Panc1 (cell line): ENCODE measurements around the gene CFAP97D2. TPM values are rescaled to one million over a fixed set of nuclear protein-coding genes. Genes with fewer than 3 reads are reported as not detected.

Experiments
- ATAC-seq: fragments of 200-7000 bp; cut with Tn5 transposase; 2 replicates; pipeline ENCODE4 v1.9.1; 2020; ENCODE audit warnings: mild to moderate bottlenecking, moderate library complexity
- BruUV-seq: library from RNA; stranded (reverse); fragments of 400-500 nt; replicated peaks from 2 replicates; lab custom pipeline; 2021; lab: Mats Ljungman, UMichigan
- CTCF ChIA-PET: fragments of 300-600 bp; sonication (Branson Sonifier 250); formaldehyde crosslinking; loops from one replicate; lab custom pipeline; 2022; ENCODE audit warnings: antibody characterized with exemption; lab: Charles Lee
- POLR2A ChIA-PET: fragments of 300-600 bp; sonication (Branson Sonifier 250); formaldehyde crosslinking; loops from one replicate; lab custom pipeline; 2022; ENCODE audit warnings: antibody characterized with exemption; lab: Charles Lee
- DNase-seq: peaks from one replicate; pipeline ENCODE4 v3.0.0-alpha.2; 2010; ENCODE audit warnings: low read depth, low spot score
- H3K27ac ChIP-seq: 2 replicates; pipeline ENCODE4 v1.5.1; 2011; ENCODE audit warnings: mild to moderate bottlenecking, low read length, inconsistent platforms
- H3K27me3 ChIP-seq: fragments of 200-500 bp; sonication (Bioruptor generic); 2 replicates; pipeline ENCODE4 v1.6.0; 2014; ENCODE audit warnings: low read length, inconsistent platforms; ENCODE audit not compliant: control insufficient read depth, insufficient read depth
- H3K36me3 ChIP-seq: fragments of 200-500 bp; sonication (Bioruptor generic); 2 replicates; pipeline ENCODE4 v1.5.1; 2014; ENCODE audit warnings: inconsistent platforms, mild to moderate bottlenecking, low read length, moderate library complexity; ENCODE audit not compliant: control insufficient read depth, insufficient read depth
- H3K4me1 ChIP-seq: 2 replicates; pipeline ENCODE4 v1.5.1; 2011; ENCODE audit warnings: inconsistent platforms, mild to moderate bottlenecking, low read length, moderate library complexity; ENCODE audit not compliant: control insufficient read depth, insufficient read depth
- H3K4me3 ChIP-seq, 2 experiments: 2 replicates each; pipeline ENCODE4 v1.5.1; 2011 to 2012; ENCODE audit warnings: low read depth in 2 of 2, low read length in 2 of 2, mild to moderate bottlenecking in 2 of 2, inconsistent platforms in 1 of 2, moderate library complexity in 1 of 2
- H3K9me3 ChIP-seq: fragments of 200-500 bp; sonication (Bioruptor generic); 2 replicates; pipeline ENCODE4 v1.5.1; 2014; ENCODE audit warnings: low read depth, mild to moderate bottlenecking, inconsistent platforms, low read length, moderate library complexity; ENCODE audit not compliant: control insufficient read depth, insufficient read depth
- CTCF ChIP-seq: fragments of 450-650 bp; IDR thresholded peaks from 2 replicates; pipeline ENCODE4 v1.5.1; 2017; ENCODE audit warnings: mild to moderate bottlenecking
- POLR2AphosphoS5 ChIP-seq: IDR thresholded peaks from 2 replicates; pipeline ENCODE4 v1.6.1; 2012; ENCODE audit warnings: mild to moderate bottlenecking, low read depth, low read length, moderate library complexity
- SIN3A ChIP-seq: IDR thresholded peaks from 2 replicates; pipeline ENCODE4 v1.6.1; 2012; ENCODE audit warnings: low read depth, mild to moderate bottlenecking, low read length, moderate library complexity, borderline replicate concordance; ENCODE audit not compliant: insufficient read depth
- TCF7L2 ChIP-seq: IDR thresholded peaks from 2 replicates; pipeline ENCODE4 v1.6.1; 2011; ENCODE audit warnings: mild to moderate bottlenecking, low read depth, low read length, inconsistent platforms
- in situ Hi-C: cut with HindIII; loops from 2 replicates; pipeline ENCODE4 v1.10.0; 2016; ENCODE audit warnings: low sequenced_read_pairs, low pct_unique_long_range_greater_than_20kb
- intact Hi-C: fragments of 100-400 bp; cut with micrococcal nuclease; formaldehyde crosslinking; loops from one replicate; pipeline ENCODE4 v1.10.0; 2022; ENCODE audit not compliant: unreplicated experiment
- total RNA-seq: library from RNA; stranded (reverse); gene quantifications from one replicate; pipeline ENCODE4 v1.2.1, GENCODE V29; 2021; ENCODE audit not compliant: unreplicated experiment
- TF ChIP-seq, protein P1 (sequence below), 2 experiments: IDR thresholded peaks; 2 replicates each; pipeline ENCODE4 v1.6.1; 2011 to 2012; ENCODE audit warnings: low read depth in 2 of 2, control low read depth in 1 of 2, low read length in 1 of 2, mild to moderate bottlenecking in 1 of 2, moderate library complexity in 1 of 2; ENCODE audit not compliant: insufficient read depth in 1 of 2

The CFAP97D2 gene
- total RNA-seq, 1 experiment from 2014 or later, result not detected

DNA sequence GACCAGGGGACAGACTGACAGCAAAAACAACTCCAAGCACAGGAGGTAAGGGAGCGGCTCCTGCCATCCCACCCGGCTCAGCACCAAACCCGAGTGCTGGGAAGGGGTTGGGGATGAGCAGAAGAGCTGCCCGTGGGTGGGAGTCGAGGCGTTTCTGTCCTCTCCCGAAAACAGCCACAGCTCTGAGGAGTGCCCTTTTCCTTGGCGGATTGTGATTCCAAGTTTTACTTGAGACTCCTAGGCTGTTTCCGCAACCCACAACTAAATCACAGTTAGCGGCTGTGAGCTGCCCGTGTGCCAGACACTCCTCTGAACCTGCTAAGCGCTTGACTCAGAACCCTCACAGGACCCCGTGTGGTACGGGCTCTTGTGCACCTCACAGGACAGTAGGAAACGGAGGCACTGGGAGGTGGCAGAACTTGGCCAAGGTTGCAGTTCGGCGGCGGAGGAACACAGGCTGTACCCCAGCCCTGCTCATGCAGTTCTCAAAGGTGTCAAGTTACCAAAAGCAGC, 21.4 kb downstream of the CFAP97D2 start:
- Histone ChIP-seq H3K4me1 (no peaks in the 10 kb centered on the region), H3K27me3 (no peaks in the 10 kb centered on the region), H3K9me3 (no peaks in the 10 kb centered on the region), H3K4me3 (no peak overlapping the region), H3K27ac (no peak overlapping the region), H3K36me3 (no peaks in the 10 kb centered on the region)
- in situ Hi-C loops, result no loop called here
- intact Hi-C loops, result no loop called here
- ChIA-PET POLR2A (no interaction called here), CTCF (no interaction called here)
- DNase-seq, result no peak
- no peak for TF ChIP-seq CTCF
- no peak for TF ChIP-seq SIN3A
- TF ChIP-seq, protein P1, sequence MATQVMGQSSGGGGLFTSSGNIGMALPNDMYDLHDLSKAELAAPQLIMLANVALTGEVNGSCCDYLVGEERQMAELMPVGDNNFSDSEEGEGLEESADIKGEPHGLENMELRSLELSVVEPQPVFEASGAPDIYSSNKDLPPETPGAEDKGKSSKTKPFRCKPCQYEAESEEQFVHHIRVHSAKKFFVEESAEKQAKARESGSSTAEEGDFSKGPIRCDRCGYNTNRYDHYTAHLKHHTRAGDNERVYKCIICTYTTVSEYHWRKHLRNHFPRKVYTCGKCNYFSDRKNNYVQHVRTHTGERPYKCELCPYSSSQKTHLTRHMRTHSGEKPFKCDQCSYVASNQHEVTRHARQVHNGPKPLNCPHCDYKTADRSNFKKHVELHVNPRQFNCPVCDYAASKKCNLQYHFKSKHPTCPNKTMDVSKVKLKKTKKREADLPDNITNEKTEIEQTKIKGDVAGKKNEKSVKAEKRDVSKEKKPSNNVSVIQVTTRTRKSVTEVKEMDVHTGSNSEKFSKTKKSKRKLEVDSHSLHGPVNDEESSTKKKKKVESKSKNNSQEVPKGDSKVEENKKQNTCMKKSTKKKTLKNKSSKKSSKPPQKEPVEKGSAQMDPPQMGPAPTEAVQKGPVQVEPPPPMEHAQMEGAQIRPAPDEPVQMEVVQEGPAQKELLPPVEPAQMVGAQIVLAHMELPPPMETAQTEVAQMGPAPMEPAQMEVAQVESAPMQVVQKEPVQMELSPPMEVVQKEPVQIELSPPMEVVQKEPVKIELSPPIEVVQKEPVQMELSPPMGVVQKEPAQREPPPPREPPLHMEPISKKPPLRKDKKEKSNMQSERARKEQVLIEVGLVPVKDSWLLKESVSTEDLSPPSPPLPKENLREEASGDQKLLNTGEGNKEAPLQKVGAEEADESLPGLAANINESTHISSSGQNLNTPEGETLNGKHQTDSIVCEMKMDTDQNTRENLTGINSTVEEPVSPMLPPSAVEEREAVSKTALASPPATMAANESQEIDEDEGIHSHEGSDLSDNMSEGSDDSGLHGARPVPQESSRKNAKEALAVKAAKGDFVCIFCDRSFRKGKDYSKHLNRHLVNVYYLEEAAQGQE (IDR thresholded peaks at IDR 0.05; ENCODE audit: insufficient read depth in 1 of 2, low read depth in 2 of 2, low read length in 1 of 2), result no peak
- TF ChIP-seq TCF7L2, result no peak
- no peak for TF ChIP-seq POLR2AphosphoS5
- no TSS peak for BruUV-seq
- no peak for ATAC-seq

DNA sequence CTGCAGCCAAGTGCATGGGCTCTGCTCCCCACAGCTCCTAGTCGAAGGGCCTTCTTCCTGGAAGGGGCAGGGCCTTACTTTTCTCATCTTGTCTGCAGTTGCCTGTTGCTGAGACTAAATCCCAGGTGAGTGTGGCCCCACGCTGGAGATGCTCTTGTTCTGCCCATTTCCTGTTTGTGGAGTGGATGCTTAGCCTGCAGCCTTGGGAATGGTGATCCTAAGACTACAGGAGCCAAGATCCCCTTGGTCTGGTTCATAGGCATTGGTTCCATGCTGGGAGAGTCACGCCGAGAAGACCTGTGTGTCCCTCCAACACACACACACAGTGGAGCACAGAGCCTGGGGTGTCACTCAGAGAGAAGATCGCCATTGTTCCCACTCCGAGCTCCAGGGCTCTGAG, 23.5 kb downstream of the CFAP97D2 start:
- Histone ChIP-seq H3K36me3 (no peaks in the 10 kb centered on the region), H3K27ac (no peak overlapping the region), H3K9me3 (no peaks in the 10 kb centered on the region), H3K4me1 (no peaks in the 10 kb centered on the region), H3K4me3 (no peak overlapping the region), H3K27me3 (no peaks in the 10 kb centered on the region)
- POLR2A ChIA-PET, result no interaction called here
- no peak for TF ChIP-seq CTCF
- TF ChIP-seq, protein P1 (IDR thresholded peaks at IDR 0.05; ENCODE audit: insufficient read depth in 1 of 2, low read depth in 2 of 2, low read length in 1 of 2), result no peak
- no peak for TF ChIP-seq POLR2AphosphoS5
- TF ChIP-seq SIN3A, result no peak
- no peak for TF ChIP-seq TCF7L2
- no TSS peak for BruUV-seq
- in situ Hi-C loops (no loop called here), intact Hi-C loops (no loop called here)
- DNase-seq (no peak), ATAC-seq (no peak)
- CTCF ChIA-PET, result no interaction called here
